SH-SY5Y (cell line): ENCODE data around the gene SCYGR1.
"Not testable (repeated sequence)": the region's sequence is repeated elsewhere in the genome, so short reads cannot be mapped to it uniquely, and the experiment has no call there.

ENCODE experiments used
- GATA2 ChIP-seq: IDR thresholded peaks from 2 replicates; pipeline ENCODE4 v1.6.1; 2011; ENCODE audit warnings: mild to moderate bottlenecking, low read depth, low read length
- GATA3 ChIP-seq: IDR thresholded peaks from 2 replicates; pipeline ENCODE4 v1.6.1; 2011; ENCODE audit warnings: low read depth, mild to moderate bottlenecking, low read length, moderate library complexity

SCYGR1 gene

GRCh38 chr2:227387583-227387982 lies at the start of gene SCYGR1:
Gene SCYGR1, minus strand, starts transcription at chr2:227387949. Its CDS starts 0 bp downstream, at chr2:227387949.
- TF ChIP-seq GATA3, GATA2: not testable (repeated sequence)

GRCh38 chr2:227436436-227437174 lies 48.9 kb upstream of the SCYGR1 start:
- no peak for TF ChIP-seq GATA2
- TF ChIP-seq GATA3: no peak

- no peak for TF ChIP-seq GATA3
- TF ChIP-seq GATA2: no peak
These were observed 45.4 kb upstream of the SCYGR1 start for GRCh38 chr2:227433171-227433570.

GRCh38 chr2:227430639-227431038 lies 42.9 kb upstream of the SCYGR1 start:
- TF ChIP-seq GATA3: no peak

- TF ChIP-seq GATA3 (no peak), GATA2 (no peak)
These were observed 41.1 kb upstream of the SCYGR1 start for GRCh38 chr2:227428731-227429285.

GRCh38 chr2:227423656-227424499 lies 36.1 kb upstream of the SCYGR1 start:
- TF ChIP-seq GATA2: no peak
- TF ChIP-seq GATA3: no peak

GRCh38 chr2:227420087-227421052 lies 32.6 kb upstream of the SCYGR1 start:
- no peak for TF ChIP-seq GATA3
- no peak for TF ChIP-seq GATA2

GRCh38 chr2:227416701-227417100 lies 29.0 kb upstream of the SCYGR1 start:
- TF ChIP-seq GATA2: no peak
- no peak for TF ChIP-seq GATA3

GRCh38 chr2:227415538-227416424 lies 28.0 kb upstream of the SCYGR1 start:
- TF ChIP-seq GATA3: no peak

- no peak for TF ChIP-seq GATA3
- no peak for TF ChIP-seq GATA2
These were observed 27.1 kb upstream of the SCYGR1 start for GRCh38 chr2:227414846-227415245.

- TF ChIP-seq GATA3: no peak
- TF ChIP-seq GATA2: no peak
These were observed 25.6 kb upstream of the SCYGR1 start for GRCh38 chr2:227413371-227413770.

- TF ChIP-seq GATA3 (no peak), GATA2 (no peak)
These were observed 25.1 kb upstream of the SCYGR1 start for GRCh38 chr2:227412877-227413276.

GRCh38 chr2:227411990-227412350 lies 24.2 kb upstream of the SCYGR1 start:
- TF ChIP-seq GATA2 (no peak), GATA3 (no peak)
